K562 (cell line): ENCODE results near the gene ZNF48. TPM values are rescaled to one million over a fixed set of nuclear protein-coding genes. Genes with fewer than 3 reads are reported as not detected.

Experiments used
- CREM ChIP-seq: IDR thresholded peaks from 2 replicates; pipeline ENCODE4 v1.6.1; 2014; ENCODE audit warnings: antibody characterized with exemption, low read depth
- EP400 ChIP-seq: fragments of 450-650 bp; IDR thresholded peaks from 2 replicates; pipeline ENCODE4 v1.6.1; 2017; ENCODE audit warnings: antibody characterized with exemption, mild to moderate bottlenecking, moderate library complexity
- ETV5 ChIP-seq: sonication (generic); formaldehyde crosslinking; IDR thresholded peaks from 2 replicates; pipeline ENCODE4 v1.4.0; 2020; ENCODE audit warnings: low read depth, mild to moderate bottlenecking, missing genetic modification reagents
- FOXP1 ChIP-seq: sonication (generic); formaldehyde crosslinking; IDR thresholded peaks from 2 replicates; pipeline ENCODE4 v1.8.0; 2022; ENCODE audit warnings: mild to moderate bottlenecking, missing genetic modification reagents
- NFE2L1 ChIP-seq: fragments of 450-650 bp; IDR thresholded peaks from 2 replicates; pipeline ENCODE4 v1.6.1; 2016; ENCODE audit warnings: missing genetic modification characterization, low read depth, mild to moderate bottlenecking, missing compliant biosample characterization, moderate library complexity, borderline replicate concordance
- NFXL1 ChIP-seq: fragments of 450-650 bp; formaldehyde crosslinking; IDR thresholded peaks from 2 replicates; pipeline ENCODE4 v1.4.0; 2021; ENCODE audit warnings: mild to moderate bottlenecking
- NONO ChIP-seq, 2 experiments: fragments of 200-400 bp in 1 of 2; fragments of 450-650 bp in 1 of 2; formaldehyde crosslinking in 1 of 2; IDR thresholded peaks; 2 replicates each; pipeline ENCODE4 v1.6.1; 2017; ENCODE audit warnings: low read depth in 2 of 2, mild to moderate bottlenecking in 2 of 2, moderate library complexity in 2 of 2, low read length in 1 of 2
- PTTG1 ChIP-seq: fragments of 450-650 bp; IDR thresholded peaks from 2 replicates; pipeline ENCODE4 v1.6.1; 2016; ENCODE audit warnings: low read depth, mild to moderate bottlenecking, missing genetic modification characterization, missing compliant biosample characterization
- TBL1XR1 ChIP-seq, 2 experiments: IDR thresholded peaks; 2 replicates each; pipeline ENCODE4 v1.6.1; 2012; ENCODE audit warnings: improper control_type of control experiment in 2 of 2, low read length in 2 of 2, mild to moderate bottlenecking in 1 of 2
- TBP ChIP-seq: optimal IDR thresholded peaks from 2 replicates; pipeline ENCODE3; 2011; ENCODE audit warnings: low read depth, low read length, improper control_type of control experiment
- ZBED1 ChIP-seq: IDR thresholded peaks from 2 replicates; pipeline ENCODE4 v1.6.1; 2014
- ZNF124 ChIP-seq: sonication (generic); formaldehyde crosslinking; IDR thresholded peaks from 2 replicates; pipeline ENCODE4 v1.8.1; 2022; ENCODE audit warnings: missing genetic modification reagents
- ZNF445 ChIP-seq: fragments of 250-450 bp; sonication (Bioruptor Pico); IDR thresholded peaks from 2 replicates; pipeline ENCODE4 v1.4.0; 2020; ENCODE audit warnings: low read depth, mild to moderate bottlenecking, moderate library complexity
- ZNF707 ChIP-seq: fragments of 250-450 bp; sonication (Bioruptor Pico); conservative IDR thresholded peaks from 2 replicates; pipeline ENCODE4 v1.8.0; 2022; ENCODE audit warnings: inconsistent platforms, mild to moderate bottlenecking, moderate library complexity
- polyA plus RNA-seq, 8 experiments: library from polyadenylated mRNA; depleted of rRNA in 4 of 8; stranded (reverse) in 5 of 8; unstranded in 3 of 8; fragments of >200 nt; fragmentation: Nextera tagmentation in 2 of 8; fragmentation: Illumina TruSeq in 1 of 8; extraction: Ambion mirVana in 2 of 8; extraction: Trizol in 1 of 8; gene quantifications; 2 replicates each; pipeline versions ENCODE4 v1.2.1 to v1.2.3, GENCODE V29; 2011 to 2014; ENCODE audit warnings: inconsistent platforms in 1 of 8, missing spikeins in 1 of 8
- total RNA-seq, 7 experiments: library from RNA; depleted of rRNA in 6 of 7; stranded (reverse); fragments of >200 nt in 6 of 7; fragmentation: Illumina TruSeq in 2 of 7; extraction: Trizol in 2 of 7; gene quantifications; 2 replicates each; pipeline versions ENCODE4 v1.2.1 to v1.2.3, GENCODE V29; 2011 to 2021; ENCODE audit warnings: low replicate concordance in 1 of 7
- TF ChIP-seq, protein P1 (sequence below): fragments of 250-450 bp; sonication (Bioruptor Pico); IDR thresholded peaks from 2 replicates; pipeline ENCODE4 v1.9.0; 2021; ENCODE audit warnings: mild to moderate bottlenecking, inconsistent platforms
- TF ChIP-seq, protein P2 (sequence below): fragments of 200-600 bp; sonication (generic); IDR thresholded peaks from one replicate; pipeline ENCODE4 v1.6.1; 2012; ENCODE audit warnings: mild to moderate bottlenecking, low read depth, low read length, inconsistent platforms

Gene ZNF48
- total and polyA plus RNA-seq, 9 of the 15 experiments (the other 6 are each of a cell fraction or from before 2014, with no cell fraction given): 0.38 to 11.6 (median 4.7) TPM

DNA sequence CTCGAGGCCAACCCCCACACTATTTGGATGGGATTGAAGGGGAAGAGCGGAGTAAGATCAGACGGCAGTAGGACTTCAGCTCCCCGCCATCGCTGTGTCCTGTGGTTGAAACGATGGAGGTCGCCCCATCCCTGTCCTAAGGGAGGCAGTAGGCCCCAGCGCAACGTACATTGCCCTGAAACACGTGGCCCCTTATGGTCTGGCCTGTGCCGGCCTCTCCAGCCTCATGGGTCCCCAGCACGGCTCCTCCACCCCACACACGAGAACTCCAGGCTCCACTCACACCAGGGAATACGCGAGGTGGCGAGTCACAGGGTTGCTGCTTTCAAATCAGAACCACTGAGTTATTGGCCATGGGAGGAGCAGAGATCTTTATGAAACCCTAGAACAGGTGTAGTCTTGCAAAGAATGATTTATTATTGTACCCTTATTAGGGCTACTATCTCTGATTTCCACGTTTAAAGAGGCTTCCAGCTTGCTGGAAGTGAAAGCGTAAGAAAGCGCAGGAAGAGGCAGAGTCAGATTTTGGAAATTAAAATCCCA is 35.3 kb downstream of the ZNF48 start (continued):
- TF ChIP-seq NFXL1: no peak
- TF ChIP-seq FOXP1 (CRISPR knock-in tag): 0 out of 2 replicates have a peak, but pooled peaks have one; percentile 10
- TF ChIP-seq, protein P1, sequence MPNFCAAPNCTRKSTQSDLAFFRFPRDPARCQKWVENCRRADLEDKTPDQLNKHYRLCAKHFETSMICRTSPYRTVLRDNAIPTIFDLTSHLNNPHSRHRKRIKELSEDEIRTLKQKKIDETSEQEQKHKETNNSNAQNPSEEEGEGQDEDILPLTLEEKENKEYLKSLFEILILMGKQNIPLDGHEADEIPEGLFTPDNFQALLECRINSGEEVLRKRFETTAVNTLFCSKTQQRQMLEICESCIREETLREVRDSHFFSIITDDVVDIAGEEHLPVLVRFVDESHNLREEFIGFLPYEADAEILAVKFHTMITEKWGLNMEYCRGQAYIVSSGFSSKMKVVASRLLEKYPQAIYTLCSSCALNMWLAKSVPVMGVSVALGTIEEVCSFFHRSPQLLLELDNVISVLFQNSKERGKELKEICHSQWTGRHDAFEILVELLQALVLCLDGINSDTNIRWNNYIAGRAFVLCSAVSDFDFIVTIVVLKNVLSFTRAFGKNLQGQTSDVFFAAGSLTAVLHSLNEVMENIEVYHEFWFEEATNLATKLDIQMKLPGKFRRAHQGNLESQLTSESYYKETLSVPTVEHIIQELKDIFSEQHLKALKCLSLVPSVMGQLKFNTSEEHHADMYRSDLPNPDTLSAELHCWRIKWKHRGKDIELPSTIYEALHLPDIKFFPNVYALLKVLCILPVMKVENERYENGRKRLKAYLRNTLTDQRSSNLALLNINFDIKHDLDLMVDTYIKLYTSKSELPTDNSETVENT (CRISPR knock-in tag): 0 out of 2 replicates have a peak, but pooled peaks have one; percentile 28
- TF ChIP-seq ZBED1: no peak
- TF ChIP-seq CREM: no peak
- TF ChIP-seq PTTG1: no peak
- TF ChIP-seq EP400: peak; percentile 70
- TF ChIP-seq TBP: no peak
- no peak for TF ChIP-seq NFE2L1 (tag)
- no peak for TF ChIP-seq ZNF124 (CRISPR knock-in tag)
- TF ChIP-seq ZNF707 (CRISPR knock-in tag): no peak
- no peak for TF ChIP-seq TBL1XR1 (IDR thresholded peaks at IDR 0.05; ENCODE audit: low read length in 2 of 2)
- TF ChIP-seq, protein P2, sequence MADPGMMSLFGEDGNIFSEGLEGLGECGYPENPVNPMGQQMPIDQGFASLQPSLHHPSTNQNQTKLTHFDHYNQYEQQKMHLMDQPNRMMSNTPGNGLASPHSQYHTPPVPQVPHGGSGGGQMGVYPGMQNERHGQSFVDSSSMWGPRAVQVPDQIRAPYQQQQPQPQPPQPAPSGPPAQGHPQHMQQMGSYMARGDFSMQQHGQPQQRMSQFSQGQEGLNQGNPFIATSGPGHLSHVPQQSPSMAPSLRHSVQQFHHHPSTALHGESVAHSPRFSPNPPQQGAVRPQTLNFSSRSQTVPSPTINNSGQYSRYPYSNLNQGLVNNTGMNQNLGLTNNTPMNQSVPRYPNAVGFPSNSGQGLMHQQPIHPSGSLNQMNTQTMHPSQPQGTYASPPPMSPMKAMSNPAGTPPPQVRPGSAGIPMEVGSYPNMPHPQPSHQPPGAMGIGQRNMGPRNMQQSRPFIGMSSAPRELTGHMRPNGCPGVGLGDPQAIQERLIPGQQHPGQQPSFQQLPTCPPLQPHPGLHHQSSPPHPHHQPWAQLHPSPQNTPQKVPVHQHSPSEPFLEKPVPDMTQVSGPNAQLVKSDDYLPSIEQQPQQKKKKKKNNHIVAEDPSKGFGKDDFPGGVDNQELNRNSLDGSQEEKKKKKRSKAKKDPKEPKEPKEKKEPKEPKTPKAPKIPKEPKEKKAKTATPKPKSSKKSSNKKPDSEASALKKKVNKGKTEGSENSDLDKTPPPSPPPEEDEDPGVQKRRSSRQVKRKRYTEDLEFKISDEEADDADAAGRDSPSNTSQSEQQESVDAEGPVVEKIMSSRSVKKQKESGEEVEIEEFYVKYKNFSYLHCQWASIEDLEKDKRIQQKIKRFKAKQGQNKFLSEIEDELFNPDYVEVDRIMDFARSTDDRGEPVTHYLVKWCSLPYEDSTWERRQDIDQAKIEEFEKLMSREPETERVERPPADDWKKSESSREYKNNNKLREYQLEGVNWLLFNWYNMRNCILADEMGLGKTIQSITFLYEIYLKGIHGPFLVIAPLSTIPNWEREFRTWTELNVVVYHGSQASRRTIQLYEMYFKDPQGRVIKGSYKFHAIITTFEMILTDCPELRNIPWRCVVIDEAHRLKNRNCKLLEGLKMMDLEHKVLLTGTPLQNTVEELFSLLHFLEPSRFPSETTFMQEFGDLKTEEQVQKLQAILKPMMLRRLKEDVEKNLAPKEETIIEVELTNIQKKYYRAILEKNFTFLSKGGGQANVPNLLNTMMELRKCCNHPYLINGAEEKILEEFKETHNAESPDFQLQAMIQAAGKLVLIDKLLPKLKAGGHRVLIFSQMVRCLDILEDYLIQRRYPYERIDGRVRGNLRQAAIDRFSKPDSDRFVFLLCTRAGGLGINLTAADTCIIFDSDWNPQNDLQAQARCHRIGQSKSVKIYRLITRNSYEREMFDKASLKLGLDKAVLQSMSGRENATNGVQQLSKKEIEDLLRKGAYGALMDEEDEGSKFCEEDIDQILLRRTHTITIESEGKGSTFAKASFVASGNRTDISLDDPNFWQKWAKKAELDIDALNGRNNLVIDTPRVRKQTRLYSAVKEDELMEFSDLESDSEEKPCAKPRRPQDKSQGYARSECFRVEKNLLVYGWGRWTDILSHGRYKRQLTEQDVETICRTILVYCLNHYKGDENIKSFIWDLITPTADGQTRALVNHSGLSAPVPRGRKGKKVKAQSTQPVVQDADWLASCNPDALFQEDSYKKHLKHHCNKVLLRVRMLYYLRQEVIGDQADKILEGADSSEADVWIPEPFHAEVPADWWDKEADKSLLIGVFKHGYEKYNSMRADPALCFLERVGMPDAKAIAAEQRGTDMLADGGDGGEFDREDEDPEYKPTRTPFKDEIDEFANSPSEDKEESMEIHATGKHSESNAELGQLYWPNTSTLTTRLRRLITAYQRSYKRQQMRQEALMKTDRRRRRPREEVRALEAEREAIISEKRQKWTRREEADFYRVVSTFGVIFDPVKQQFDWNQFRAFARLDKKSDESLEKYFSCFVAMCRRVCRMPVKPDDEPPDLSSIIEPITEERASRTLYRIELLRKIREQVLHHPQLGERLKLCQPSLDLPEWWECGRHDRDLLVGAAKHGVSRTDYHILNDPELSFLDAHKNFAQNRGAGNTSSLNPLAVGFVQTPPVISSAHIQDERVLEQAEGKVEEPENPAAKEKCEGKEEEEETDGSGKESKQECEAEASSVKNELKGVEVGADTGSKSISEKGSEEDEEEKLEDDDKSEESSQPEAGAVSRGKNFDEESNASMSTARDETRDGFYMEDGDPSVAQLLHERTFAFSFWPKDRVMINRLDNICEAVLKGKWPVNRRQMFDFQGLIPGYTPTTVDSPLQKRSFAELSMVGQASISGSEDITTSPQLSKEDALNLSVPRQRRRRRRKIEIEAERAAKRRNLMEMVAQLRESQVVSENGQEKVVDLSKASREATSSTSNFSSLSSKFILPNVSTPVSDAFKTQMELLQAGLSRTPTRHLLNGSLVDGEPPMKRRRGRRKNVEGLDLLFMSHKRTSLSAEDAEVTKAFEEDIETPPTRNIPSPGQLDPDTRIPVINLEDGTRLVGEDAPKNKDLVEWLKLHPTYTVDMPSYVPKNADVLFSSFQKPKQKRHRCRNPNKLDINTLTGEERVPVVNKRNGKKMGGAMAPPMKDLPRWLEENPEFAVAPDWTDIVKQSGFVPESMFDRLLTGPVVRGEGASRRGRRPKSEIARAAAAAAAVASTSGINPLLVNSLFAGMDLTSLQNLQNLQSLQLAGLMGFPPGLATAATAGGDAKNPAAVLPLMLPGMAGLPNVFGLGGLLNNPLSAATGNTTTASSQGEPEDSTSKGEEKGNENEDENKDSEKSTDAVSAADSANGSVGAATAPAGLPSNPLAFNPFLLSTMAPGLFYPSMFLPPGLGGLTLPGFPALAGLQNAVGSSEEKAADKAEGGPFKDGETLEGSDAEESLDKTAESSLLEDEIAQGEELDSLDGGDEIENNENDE: no peak
- no peak for TF ChIP-seq ETV5 (CRISPR knock-in tag)
- TF ChIP-seq ZNF445 (CRISPR knock-in tag): no peak
- no peak for TF ChIP-seq NONO (IDR thresholded peaks at IDR 0.05; ENCODE audit: low read depth in 2 of 2, low read length in 1 of 2)
